Erythroblast (primary cell): ENCODE measurements around the gene SULF2.

Experiments used
- DNase-seq, 2 experiments: peaks; one replicate each; lab custom pipeline; 2025; lab: John Stamatoyannopoulos, UW
- GATA1 ChIP-seq: IDR thresholded peaks from 2 replicates; pipeline ENCODE4 v1.6.1; 2011; ENCODE audit warnings: low read depth, mild to moderate bottlenecking, control low read depth, low read length, moderate library complexity
- POLR2A ChIP-seq: IDR thresholded peaks from 2 replicates; pipeline ENCODE4 v1.6.1; 2011; ENCODE audit warnings: mild to moderate bottlenecking, low read length

Gene SULF2

GRCh38 chr20:47664744-47665143, 120.5 kb downstream of the SULF2 start:
- TF ChIP-seq POLR2A, result no peak
- TF ChIP-seq GATA1, result no peak

DNA sequence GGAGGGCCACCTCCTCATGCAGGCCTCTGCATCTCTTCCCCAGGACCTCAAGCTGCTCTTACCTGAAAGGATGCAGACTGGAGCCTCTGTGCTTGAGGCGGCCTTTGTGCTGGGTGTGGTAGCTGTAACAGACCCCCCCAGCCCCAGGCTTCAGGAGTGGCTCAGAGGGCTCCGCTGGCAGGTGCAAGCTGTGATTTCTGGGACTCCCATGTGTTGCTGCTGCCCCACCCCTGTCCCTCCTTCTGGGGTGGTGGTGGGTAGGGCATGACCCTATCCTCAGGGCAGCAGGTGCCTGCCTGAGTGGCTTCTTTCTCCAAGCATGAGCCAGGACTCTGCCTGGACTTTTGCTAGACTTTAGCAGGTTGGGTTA, 121.2 kb downstream of the SULF2 start:
- DNase-seq, result no peak
- TF ChIP-seq POLR2A, result no peak
- no peak for TF ChIP-seq GATA1

More at GRCh38 chr20:47664744-47665143, 120.5 kb downstream of the SULF2 start:
- no peak for DNase-seq

GRCh38 chr20:47663354-47664067, 121.8 kb downstream of the SULF2 start:
- DNase-seq, result peak; percentile 63 to 82
- TF ChIP-seq POLR2A (no peak), GATA1 (no peak)

DNA sequence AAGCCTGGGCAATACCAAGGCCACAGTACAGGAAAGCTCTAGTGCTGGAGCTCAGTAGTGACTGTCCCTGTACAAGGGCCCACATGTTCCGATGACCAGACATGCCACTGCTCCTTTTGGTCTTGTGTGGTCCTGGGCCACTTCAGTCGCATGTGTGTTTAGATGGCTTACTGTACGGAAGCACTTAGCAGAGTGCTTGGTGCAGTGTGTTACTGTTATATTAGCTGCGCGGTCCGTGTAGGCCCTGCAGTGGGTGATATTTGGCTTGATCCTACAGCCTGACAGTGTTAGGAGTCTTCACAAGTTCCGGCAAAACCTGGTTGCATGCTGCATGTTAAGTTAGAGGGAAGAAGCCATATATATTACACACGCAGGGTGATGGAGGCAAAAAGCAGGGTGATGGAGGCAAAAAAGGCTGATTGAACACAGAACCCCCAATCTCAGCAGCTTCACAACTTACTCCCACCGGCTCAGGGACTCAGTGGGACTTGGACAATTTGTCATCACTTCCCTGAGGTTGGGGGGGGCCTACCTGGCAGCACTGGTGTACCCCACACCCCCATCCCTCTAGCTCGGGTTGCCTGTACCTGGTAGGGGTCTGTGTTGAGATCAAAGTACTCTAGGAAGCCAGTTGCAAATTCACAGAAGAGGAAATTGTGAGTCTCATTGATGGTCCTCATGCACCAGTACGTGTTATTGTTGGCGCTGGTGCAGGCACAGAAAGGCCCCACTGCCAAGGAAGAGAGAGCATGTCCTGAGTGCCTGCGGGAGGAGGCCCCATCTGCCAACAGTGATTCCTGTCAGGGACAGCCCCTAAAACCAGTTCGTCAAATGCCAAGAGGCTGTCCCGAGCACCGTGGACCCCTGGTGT, 122.6 kb downstream of the SULF2 start:
- no peak for DNase-seq
- no peak for TF ChIP-seq GATA1
- TF ChIP-seq POLR2A, result no peak

GRCh38 chr20:47661714-47662113, 123.6 kb downstream of the SULF2 start:
- TF ChIP-seq GATA1, result no peak
- no peak for TF ChIP-seq POLR2A
- no peak for DNase-seq

GRCh38 chr20:47660983-47661700, 124.1 kb downstream of the SULF2 start:
- TF ChIP-seq GATA1 (no peak), POLR2A (no peak)
- no peak for DNase-seq

- DNase-seq, result no peak
- TF ChIP-seq GATA1, result no peak
- TF ChIP-seq POLR2A, result no peak
Measured at GRCh38 chr20:47660602-47660905, 124.7 kb downstream of the SULF2 start.

- no peak for TF ChIP-seq POLR2A
- TF ChIP-seq GATA1, result no peak
- DNase-seq, result no peak
Measured at GRCh38 chr20:47659904-47660601, 125.2 kb downstream of the SULF2 start.

DNA sequence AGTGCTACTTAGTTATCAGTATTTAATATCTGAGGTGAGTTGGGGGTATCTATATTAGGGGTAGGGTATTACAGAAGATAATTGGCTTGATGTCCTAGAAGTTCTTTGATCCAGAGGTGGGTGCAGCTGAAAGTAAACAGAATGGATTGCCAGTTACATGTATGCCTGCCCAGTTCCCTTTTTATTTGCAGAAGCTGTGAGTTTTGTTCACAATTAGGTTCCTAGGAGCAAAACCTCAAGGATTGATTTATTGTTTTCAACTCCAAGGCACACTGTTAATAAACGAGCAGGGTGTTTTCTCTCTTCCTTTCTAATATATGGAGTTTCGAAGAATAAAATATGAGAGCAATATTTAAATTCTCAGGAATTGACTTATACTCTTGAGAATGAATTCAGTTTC, 129.0 kb downstream of the SULF2 start:
- TF ChIP-seq GATA1, result no peak
- no peak for TF ChIP-seq POLR2A
- no peak for DNase-seq

- DNase-seq, result no peak
- TF ChIP-seq POLR2A (no peak), GATA1 (no peak)
Measured at GRCh38 chr20:47655635-47656034, 129.6 kb downstream of the SULF2 start.

- TF ChIP-seq POLR2A, result no peak
- TF ChIP-seq GATA1, result no peak
- DNase-seq, result no peak
Measured at GRCh38 chr20:47654370-47654769, 130.9 kb downstream of the SULF2 start.

GRCh38 chr20:47653869-47654268, 131.4 kb downstream of the SULF2 start:
- no peak for DNase-seq
- TF ChIP-seq POLR2A (no peak), GATA1 (no peak)

DNA sequence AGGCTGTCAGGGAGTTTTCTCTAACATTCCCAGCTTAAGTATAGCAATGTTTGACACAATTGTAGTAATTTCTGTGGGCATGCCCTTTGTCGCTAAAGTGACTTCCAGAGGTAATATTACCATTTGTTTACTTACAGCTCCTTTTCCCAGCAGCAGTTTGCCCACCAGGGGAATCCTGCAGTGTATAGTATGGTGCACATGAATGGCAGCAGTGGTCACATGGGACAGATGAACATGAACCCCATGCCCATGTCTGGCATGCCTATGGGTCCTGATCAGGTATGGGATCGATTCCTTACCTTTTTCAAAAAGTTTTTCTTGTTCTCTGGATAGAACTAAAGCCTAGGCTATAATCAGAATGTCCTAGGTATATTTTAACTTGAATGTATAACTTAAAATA, 132.5 kb downstream of the SULF2 start:
- no peak for TF ChIP-seq GATA1
- no peak for TF ChIP-seq POLR2A
- DNase-seq, result no peak
